HUES64 (cell line): ENCODE results near the gene SIDT1. TPM values are rescaled to one million over a fixed set of nuclear protein-coding genes. Genes with fewer than 3 reads are reported as not detected.

ENCODE experiments used
- H3K27ac ChIP-seq: 2 replicates; pipeline ENCODE4 v1.7.0; 2013; ENCODE audit warnings: low read depth, low read length, inconsistent platforms
- H3K27me3 ChIP-seq: 2 replicates; pipeline ENCODE4 v1.6.1; 2013; ENCODE audit warnings: mild to moderate bottlenecking, low read length; ENCODE audit not compliant: insufficient read depth
- H3K36me3 ChIP-seq: 2 replicates; pipeline ENCODE4 v1.6.1; 2013; ENCODE audit warnings: mild to moderate bottlenecking, low read length; ENCODE audit not compliant: insufficient read depth
- H3K4me1 ChIP-seq: 2 replicates; pipeline ENCODE4 v1.6.1; 2013; ENCODE audit warnings: mild to moderate bottlenecking, low read length, moderate library complexity; ENCODE audit not compliant: insufficient read depth
- H3K4me3 ChIP-seq: 2 replicates; pipeline ENCODE4 v1.5.1; 2013; ENCODE audit warnings: mild to moderate bottlenecking, low read length, moderate library complexity
- H3K9ac ChIP-seq: 2 replicates; pipeline ENCODE4 v1.6.1; 2013; ENCODE audit warnings: mild to moderate bottlenecking, low read depth, low read length
- H3K9me3 ChIP-seq: 2 replicates; pipeline ENCODE4 v1.6.1; 2013; ENCODE audit warnings: low read depth, low read length; ENCODE audit not compliant: insufficient read depth
- WGBS: fragments of 150-250, 120-280 bp; methylation state at CpG from one replicate; pipeline ENCODE4 v1.1.7; 2013; ENCODE audit warnings: missing lambda C conversion rate; 5-methylcytosine and 5-hydroxymethylcytosine counted together
- polyA plus RNA-seq, 2 experiments: library from polyadenylated mRNA; stranded (reverse); fragments of 50-300 nt; gene quantifications; one replicate each; pipeline ENCODE4 v1.2.3, GENCODE V29; 2013

The SIDT1 gene
- polyA plus RNA-seq (2013, experiment 1 of 2), result 0.25 TPM
- polyA plus RNA-seq (2013, experiment 2 of 2), result 0.19 TPM

GRCh38 chr3:113531826-113532697 lies at the start of gene SIDT1:
TSS of gene SIDT1 (plus strand) at chr3:113532555. CDS start at chr3:113533022, 467 bp downstream.
- Histone ChIP-seq H3K4me3 (peak within 1 kb of the TSS; percentile 59), H3K9me3 (no peaks in the 10 kb centered on the region), H3K27ac (no peak within 1 kb of the TSS), H3K36me3 (no peaks in the 10 kb centered on the region), H3K4me1 (peaks cover 5% of the 10 kb centered on the region; the same call in 1 of the 2 replicates), H3K27me3 (peaks cover 91% of the 10 kb centered on the region), H3K9ac (peak within 1 kb of the TSS; percentile 28; the same call in 1 of the 2 replicates)
- 18% methylated on average over 17 of the region's 18 CpGs for WGBS

GRCh38 chr3:113485161-113485609 lies 47.2 kb upstream of the SIDT1 start:
- Histone ChIP-seq H3K36me3 (peaks cover 26% of the 10 kb centered on the region), H3K4me1 (no peaks in the 10 kb centered on the region), H3K9ac (no peak overlapping the region), H3K27me3 (no peaks in the 10 kb centered on the region), H3K9me3 (no peaks in the 10 kb centered on the region), H3K4me3 (no peak overlapping the region), H3K27ac (no peak overlapping the region)
- 88% methylated on average over 8 of the region's 8 CpGs for WGBS

DNA sequence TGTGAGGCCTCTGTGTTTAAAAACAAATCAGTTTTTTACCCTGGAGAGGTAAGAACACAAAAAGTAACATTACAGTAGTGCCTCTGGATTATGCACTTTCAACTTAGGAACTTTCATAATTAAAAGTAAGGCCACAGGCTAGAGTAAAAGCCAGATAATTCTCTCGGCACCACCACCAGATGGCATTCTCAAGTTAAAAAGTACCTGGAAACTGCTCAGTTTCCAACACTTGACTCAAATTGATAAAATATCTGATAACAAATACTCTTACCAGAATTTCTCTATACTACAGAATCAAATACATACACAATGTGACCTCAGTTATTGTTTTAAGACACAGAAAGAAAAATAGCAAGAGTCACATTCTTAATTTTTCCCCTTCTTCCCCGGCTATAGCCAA lies 37.3 kb upstream of the SIDT1 start:
- 89% methylated on average over 2 of the region's 2 CpGs for WGBS
- Histone ChIP-seq H3K36me3 (peaks cover 50% of the 10 kb centered on the region), H3K9ac (no peak overlapping the region), H3K9me3 (no peaks in the 10 kb centered on the region), H3K4me3 (no peak overlapping the region), H3K27ac (no peak overlapping the region), H3K4me1 (no peaks in the 10 kb centered on the region), H3K27me3 (no peaks in the 10 kb centered on the region)

GRCh38 chr3:113496924-113497323 lies 35.4 kb upstream of the SIDT1 start:
- H3K4me1 ChIP-seq, result no peaks in the 10 kb centered on the region; the same call in 1 of the 2 replicates
- peaks cover 40% of the 10 kb centered on the region for H3K36me3 ChIP-seq
- H3K27me3 ChIP-seq, result no peaks in the 10 kb centered on the region
- H3K4me3 ChIP-seq, result no peak overlapping the region
- no peak overlapping the region for H3K9ac ChIP-seq
- no peaks in the 10 kb centered on the region for H3K9me3 ChIP-seq
- H3K27ac ChIP-seq, result no peak overlapping the region

DNA sequence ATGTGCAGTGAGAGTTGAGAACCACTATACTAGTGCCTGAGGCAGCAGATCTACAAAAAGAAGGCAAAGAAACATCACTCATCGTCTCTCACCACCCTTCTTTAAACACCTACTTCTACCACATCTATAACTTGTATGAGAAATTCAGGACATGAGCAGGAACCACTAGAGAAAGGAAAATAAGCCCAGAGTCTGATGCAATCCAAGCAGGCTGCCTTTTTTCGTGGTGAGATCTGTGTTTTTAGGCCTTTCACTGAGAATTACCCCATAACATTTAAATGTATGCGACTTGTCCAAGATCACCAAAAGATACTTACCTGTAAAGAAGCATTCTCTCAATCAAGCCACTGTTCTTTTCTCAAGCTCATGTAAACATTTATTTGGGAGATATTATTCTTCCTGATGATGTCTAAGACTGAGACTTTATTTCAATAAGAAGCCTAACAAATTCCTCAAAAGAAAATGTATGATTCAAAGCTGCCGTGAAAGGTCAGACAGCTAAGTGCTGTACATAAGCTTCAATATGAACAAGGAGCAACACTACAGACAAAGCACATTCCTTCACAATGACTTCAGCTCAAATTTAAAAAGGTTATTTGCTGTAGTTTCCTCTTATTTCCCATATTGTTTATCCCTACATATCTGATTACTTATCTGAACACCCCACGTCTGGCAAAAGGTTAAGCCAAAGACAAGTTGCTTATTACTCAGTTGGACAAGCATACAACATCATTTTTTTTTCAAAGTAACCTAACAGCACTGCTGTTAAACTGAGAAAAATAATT lies 33.9 kb upstream of the SIDT1 start:
- Histone ChIP-seq H3K9me3 (no peaks in the 10 kb centered on the region), H3K27ac (no peak overlapping the region), H3K4me3 (no peak overlapping the region), H3K9ac (no peak overlapping the region), H3K4me1 (no peaks in the 10 kb centered on the region; the same call in 1 of the 2 replicates), H3K27me3 (no peaks in the 10 kb centered on the region), H3K36me3 (peaks cover 25% of the 10 kb centered on the region)
- 92% methylated on average over 5 of the region's 5 CpGs for WGBS

GRCh38 chr3:113499081-113499480 lies 33.3 kb upstream of the SIDT1 start:
- WGBS, result 73% methylated on average over 1 of the region's 1 CpG
- Histone ChIP-seq H3K4me1 (no peaks in the 10 kb centered on the region; the same call in 1 of the 2 replicates), H3K9me3 (no peaks in the 10 kb centered on the region), H3K36me3 (peaks cover 22% of the 10 kb centered on the region), H3K27ac (no peak overlapping the region), H3K27me3 (no peaks in the 10 kb centered on the region), H3K9ac (no peak overlapping the region), H3K4me3 (no peak overlapping the region)

GRCh38 chr3:113501597-113501996 lies 30.8 kb upstream of the SIDT1 start:
- no peaks in the 10 kb centered on the region for H3K27me3 ChIP-seq
- H3K36me3 ChIP-seq, result peaks cover 30% of the 10 kb centered on the region
- H3K4me1 ChIP-seq, result no peaks in the 10 kb centered on the region; the same call in 1 of the 2 replicates
- no peak overlapping the region for H3K9ac ChIP-seq
- no peak overlapping the region for H3K4me3 ChIP-seq
- WGBS, result 100% methylated on average over 1 of the region's 2 CpGs
- no peaks in the 10 kb centered on the region for H3K9me3 ChIP-seq
- H3K27ac ChIP-seq, result no peak overlapping the region

- no peak overlapping the region for H3K27ac ChIP-seq
- no peaks in the 10 kb centered on the region; the same call in 1 of the 2 replicates for H3K4me1 ChIP-seq
- WGBS, result 95% methylated on average over 3 of the region's 3 CpGs
- H3K9me3 ChIP-seq, result no peaks in the 10 kb centered on the region
- H3K9ac ChIP-seq, result no peak overlapping the region
- no peak overlapping the region for H3K4me3 ChIP-seq
- H3K36me3 ChIP-seq, result peaks cover 9% of the 10 kb centered on the region; the same call in 1 of the 2 replicates
- no peaks in the 10 kb centered on the region for H3K27me3 ChIP-seq
Measured at GRCh38 chr3:113505867-113506266, 26.5 kb upstream of the SIDT1 start.

- Histone ChIP-seq H3K36me3 (peaks cover 9% of the 10 kb centered on the region; the same call in 1 of the 2 replicates), H3K27me3 (no peaks in the 10 kb centered on the region), H3K4me1 (no peaks in the 10 kb centered on the region), H3K27ac (no peak overlapping the region), H3K9ac (no peak overlapping the region), H3K4me3 (no peak overlapping the region), H3K9me3 (no peaks in the 10 kb centered on the region)
- 93% methylated on average over 4 of the region's 4 CpGs for WGBS
Measured at GRCh38 chr3:113507501-113508067, 24.8 kb upstream of the SIDT1 start.

GRCh38 chr3:113508966-113509365 lies 23.4 kb upstream of the SIDT1 start:
- no peaks in the 10 kb centered on the region for H3K9me3 ChIP-seq
- 100% methylated on average over 1 of the region's 1 CpG for WGBS
- peaks cover 9% of the 10 kb centered on the region; the same call in 1 of the 2 replicates for H3K36me3 ChIP-seq
- H3K27ac ChIP-seq, result no peak overlapping the region
- H3K9ac ChIP-seq, result no peak overlapping the region
- H3K27me3 ChIP-seq, result no peaks in the 10 kb centered on the region
- H3K4me1 ChIP-seq, result peaks cover 5% of the 10 kb centered on the region; the same call in 1 of the 2 replicates
- H3K4me3 ChIP-seq, result no peak overlapping the region
